GM21423 (cell line): ENCODE data around the gene NPR1.
"Not testable (repeated sequence)": the region's sequence is repeated elsewhere in the genome, so short reads cannot be mapped to it uniquely, and the experiment has no call there.

ENCODE experiments used
- ATAC-seq: cut with Tn5 transposase; IDR thresholded peaks from one replicate; pipeline ENCODE4 v1.9.1; 2021; ENCODE audit warnings: mild to moderate bottlenecking, moderate library complexity; ENCODE audit not compliant: unreplicated experiment

The NPR1 gene

GRCh38 chr1:153678519-153679336 lies at the start of gene NPR1:
NPR1 (plus strand) TSS chr1:153678688; CDS start chr1:153679109, 421 bp downstream.
- no peak for ATAC-seq

- ATAC-seq, result no peak
Measured at GRCh38 chr1:153629343-153629665, 49.2 kb upstream of the NPR1 start.

DNA sequence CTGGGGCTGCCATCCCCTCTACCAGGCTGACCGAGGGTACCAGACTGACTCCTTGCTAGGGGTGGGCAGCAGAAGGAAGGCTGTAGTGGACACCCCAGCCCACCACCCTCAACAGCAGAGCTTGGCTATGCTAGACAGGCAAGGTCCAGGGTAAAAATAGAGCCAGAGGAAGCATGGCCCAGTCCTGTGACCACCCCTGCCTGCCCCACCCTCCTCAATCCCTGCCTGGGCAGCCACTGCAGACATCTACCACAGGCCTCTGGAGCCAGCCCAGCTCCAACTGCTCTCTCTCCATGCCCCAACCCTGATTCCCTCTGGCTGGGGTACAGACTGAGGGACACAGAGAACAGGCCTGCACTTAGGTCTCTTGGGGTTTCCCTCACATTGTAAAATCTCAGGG lies 48.5 kb upstream of the NPR1 start:
- no peak for ATAC-seq

- no peak for ATAC-seq
Measured at GRCh38 chr1:153630384-153630783, 48.1 kb upstream of the NPR1 start.

GRCh38 chr1:153631047-153632022 lies 47.2 kb upstream of the NPR1 start:
- no peak for ATAC-seq

GRCh38 chr1:153633161-153633753 lies 45.2 kb upstream of the NPR1 start:
- ATAC-seq, result no peak

- peak; percentile 87 for ATAC-seq
Measured at GRCh38 chr1:153633754-153634665, 44.5 kb upstream of the NPR1 start, which contains the start of gene CHTOP. CHTOP (plus strand) TSS chr1:153634066; CDS start chr1:153636589, 2,523 bp downstream.

DNA sequence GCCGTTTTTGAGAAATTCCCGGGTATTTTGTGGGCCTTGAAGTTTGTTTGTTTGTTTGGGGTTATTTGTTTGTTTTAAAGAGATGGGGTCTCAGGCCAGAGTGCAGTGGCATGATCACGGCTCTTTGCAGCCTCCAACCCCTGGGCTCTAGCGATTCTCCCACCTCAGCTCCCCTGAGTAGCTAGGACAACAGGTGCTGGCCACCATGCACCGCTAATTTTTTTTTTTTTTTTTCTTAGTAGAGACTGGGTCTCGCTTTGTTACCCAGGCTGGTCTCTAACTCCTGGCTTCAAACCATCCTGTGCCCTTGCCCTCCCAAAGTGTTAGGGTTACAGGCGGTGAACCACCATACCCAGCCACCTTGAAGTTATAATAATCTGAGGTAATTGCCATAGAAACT lies 42.6 kb upstream of the NPR1 start:
- no peak for ATAC-seq

- ATAC-seq, result no peak
Measured at GRCh38 chr1:153636312-153636711, 42.2 kb upstream of the NPR1 start.

- no peak for ATAC-seq
Measured at GRCh38 chr1:153638261-153638660, 40.2 kb upstream of the NPR1 start.

DNA sequence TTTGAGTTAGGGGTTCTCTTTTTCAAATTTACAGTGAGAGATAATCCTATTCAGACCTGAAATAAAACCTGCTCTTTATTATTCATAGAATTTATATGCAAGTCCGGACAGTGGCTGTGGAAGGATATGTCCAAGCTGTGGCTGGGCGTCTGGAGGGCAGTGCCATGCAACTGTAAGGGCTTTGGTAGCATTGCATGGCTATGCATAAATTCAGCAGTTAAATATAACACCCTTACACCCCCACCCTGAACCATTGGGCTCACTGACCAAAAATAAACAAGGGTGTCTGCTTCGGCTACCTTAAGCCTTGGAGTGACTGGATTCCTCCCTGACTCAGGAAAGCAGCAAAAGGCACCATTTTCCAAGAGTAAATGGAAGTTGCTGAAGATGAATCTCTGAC lies 39.2 kb upstream of the NPR1 start:
- no peak for ATAC-seq

- not testable (repeated sequence) for ATAC-seq
Measured at GRCh38 chr1:153640213-153640612, 38.3 kb upstream of the NPR1 start.

DNA sequence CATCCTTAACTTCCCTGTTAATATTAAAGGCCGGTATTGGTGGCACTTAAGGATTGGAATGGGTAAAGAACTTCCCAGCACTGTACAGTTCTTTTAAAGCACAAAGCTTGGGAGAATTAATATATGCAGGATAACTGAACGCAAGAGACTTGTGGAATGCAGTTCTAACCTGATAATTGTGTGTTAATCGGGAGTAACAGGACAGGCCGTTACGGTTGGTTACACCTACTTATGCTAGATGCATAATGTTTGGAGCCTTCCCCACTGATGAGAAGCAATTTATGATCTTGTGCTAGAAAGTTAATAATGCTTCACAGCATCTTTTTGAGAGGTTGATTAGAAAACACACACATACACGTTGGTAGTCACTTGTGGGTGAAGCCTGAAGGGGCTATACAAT lies 37.6 kb upstream of the NPR1 start:
- no peak for ATAC-seq

DNA sequence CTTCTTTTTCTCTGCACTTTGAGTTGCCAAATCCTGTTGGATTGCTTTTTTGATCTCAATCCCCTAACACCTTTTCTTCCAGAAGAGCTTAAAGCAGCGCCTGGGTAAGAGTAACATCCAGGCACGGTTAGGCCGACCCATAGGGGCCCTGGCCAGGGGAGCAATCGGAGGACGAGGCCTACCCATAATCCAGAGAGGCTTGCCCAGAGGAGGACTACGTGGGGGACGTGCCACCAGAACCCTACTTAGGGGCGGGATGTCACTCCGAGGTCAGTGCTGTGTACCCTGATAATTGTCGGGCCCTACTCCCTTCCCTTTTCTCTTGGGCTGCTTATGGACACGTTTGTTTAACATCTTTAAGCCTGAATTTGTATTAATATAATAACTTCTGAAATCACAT lies 36.3 kb upstream of the NPR1 start:
- ATAC-seq, result no peak

DNA sequence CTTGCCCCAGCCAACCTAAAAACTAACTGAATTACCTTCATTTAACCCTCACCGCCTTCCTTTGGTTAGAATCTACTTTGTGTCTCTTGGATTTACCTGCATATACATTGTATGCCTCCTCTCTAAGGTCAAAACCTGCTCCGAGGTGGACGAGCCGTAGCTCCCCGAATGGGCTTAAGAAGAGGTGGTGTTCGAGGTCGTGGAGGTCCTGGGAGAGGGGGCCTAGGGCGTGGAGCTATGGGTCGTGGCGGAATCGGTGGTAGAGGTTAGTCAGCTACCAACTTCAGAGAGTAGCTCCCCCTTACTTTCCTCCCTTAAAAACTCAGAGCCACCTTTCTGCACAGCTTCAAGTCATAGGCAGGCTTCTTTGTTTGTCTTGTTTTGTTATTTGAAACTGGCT lies 35.4 kb upstream of the NPR1 start:
- no peak for ATAC-seq

GRCh38 chr1:153643816-153644215 lies 34.7 kb upstream of the NPR1 start:
- no peak for ATAC-seq

DNA sequence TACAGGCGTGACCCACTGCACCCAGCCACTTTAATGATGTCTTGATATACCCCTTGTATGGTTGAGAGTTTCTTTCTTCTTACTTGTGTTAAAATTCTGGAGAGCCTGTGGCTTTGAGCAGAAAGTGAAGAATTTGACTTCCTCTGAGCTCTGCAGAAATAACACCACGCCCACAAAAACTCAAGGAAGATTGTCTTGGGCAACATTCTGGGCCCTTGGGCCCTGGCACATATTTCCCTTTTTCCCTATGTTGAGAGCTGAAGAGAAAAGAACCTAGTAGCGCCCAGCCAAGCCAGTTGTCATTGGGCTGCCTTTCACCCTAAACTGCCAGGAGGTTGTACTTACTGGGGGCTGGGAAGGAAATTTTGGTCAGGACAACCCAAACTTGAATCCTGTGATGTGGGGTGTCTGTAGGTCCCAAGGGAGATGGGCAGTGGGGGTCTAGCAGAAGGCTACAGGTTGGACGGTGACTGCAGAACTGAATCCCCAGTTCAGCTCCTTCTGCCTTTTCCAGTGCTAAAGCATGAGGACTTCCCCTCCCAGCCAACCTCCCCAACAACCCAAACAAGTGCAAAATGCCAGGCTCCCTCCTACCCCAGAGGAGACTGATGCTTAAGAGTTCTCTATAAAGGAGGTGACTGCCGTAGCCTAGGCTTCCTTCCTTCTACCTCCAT lies 31.7 kb upstream of the NPR1 start:
- no peak for ATAC-seq

GRCh38 chr1:153647346-153647714 lies 31.2 kb upstream of the NPR1 start:
- no peak for ATAC-seq

GRCh38 chr1:153648000-153648643 lies 30.4 kb upstream of the NPR1 start:
- ATAC-seq, result no peak
